T-helper 1 cell treated with Interleukin-12 subunit alpha and Interleukin-12 subunit beta and Interleukin-4 antibody, amounts not matched to agents 30 ng/mL and 1 ng/mL, for 36 hours (primary cell): ENCODE data around the gene PIM1. TPM values are rescaled to one million over a fixed set of nuclear protein-coding genes. Genes with fewer than 3 reads are reported as not detected.

Experiments
- intact Hi-C: fragments of 100-400 bp; cut with micrococcal nuclease; formaldehyde crosslinking; loops from one replicate; pipeline ENCODE4 v1.15.1; 2024
- total RNA-seq: library from RNA; stranded (reverse); gene quantifications from 2 replicates; pipeline ENCODE4 v1.2.3, GENCODE V29; 2022

Gene PIM1
- total RNA-seq, 1 donor from 2014 or later: 635 TPM

DNA sequence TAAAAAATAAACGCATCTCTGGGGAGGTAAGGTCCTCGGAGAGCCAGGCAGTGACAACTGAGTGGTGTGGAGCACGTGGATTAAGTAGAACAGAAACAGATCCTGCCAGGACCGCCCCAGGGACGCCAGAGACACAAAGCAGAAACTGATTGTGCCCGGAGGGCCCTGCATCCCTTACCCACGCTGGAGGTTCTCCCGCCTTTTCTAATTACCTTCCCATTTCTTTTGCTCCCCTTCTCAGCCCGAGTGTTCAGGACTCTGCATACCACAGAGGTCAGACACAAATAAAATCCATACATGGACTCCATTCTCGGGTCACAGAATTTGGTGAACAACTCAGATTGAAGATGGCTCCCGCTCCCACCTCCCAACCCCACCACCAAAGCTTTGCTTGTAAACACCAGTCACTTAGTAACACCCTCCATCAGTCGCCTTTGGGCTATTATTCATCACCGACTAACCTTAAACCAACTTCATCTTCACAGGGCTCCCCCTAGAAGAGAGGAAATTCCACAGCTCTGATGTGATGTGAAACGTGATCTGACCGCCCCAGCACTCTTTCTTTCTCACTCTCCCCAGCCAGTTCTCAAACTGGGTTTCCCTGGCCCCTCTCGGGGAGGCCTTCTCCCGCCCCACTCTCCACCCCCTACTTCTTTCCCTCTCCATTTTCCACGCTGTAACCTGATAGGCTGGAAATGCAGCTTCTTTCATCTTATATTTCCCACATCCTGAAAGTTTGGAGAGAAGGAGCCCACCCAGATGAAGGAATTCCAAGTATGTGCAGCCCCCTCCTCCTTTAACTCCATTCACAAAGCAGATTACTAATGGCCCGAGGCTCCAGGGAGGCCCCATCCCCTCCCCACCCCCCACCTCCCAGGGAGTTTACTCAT, 32.5 kb upstream of the PIM1 start:
- intact Hi-C loops: loop anchor here (2.0 kb wide), 3 partner anchors 17 to 31 kb away; no protein-coding TSS in a partner anchor

GRCh38 chr6:37138856-37139229, 31.1 kb upstream of the PIM1 start:
- intact Hi-C loops: no loop called here

- intact Hi-C loops: no loop called here
Observed at GRCh38 chr6:37139230-37139962, 30.6 kb upstream of the PIM1 start.

- intact Hi-C loops: no loop called here
Observed at GRCh38 chr6:37140145-37140544, 29.8 kb upstream of the PIM1 start.

DNA sequence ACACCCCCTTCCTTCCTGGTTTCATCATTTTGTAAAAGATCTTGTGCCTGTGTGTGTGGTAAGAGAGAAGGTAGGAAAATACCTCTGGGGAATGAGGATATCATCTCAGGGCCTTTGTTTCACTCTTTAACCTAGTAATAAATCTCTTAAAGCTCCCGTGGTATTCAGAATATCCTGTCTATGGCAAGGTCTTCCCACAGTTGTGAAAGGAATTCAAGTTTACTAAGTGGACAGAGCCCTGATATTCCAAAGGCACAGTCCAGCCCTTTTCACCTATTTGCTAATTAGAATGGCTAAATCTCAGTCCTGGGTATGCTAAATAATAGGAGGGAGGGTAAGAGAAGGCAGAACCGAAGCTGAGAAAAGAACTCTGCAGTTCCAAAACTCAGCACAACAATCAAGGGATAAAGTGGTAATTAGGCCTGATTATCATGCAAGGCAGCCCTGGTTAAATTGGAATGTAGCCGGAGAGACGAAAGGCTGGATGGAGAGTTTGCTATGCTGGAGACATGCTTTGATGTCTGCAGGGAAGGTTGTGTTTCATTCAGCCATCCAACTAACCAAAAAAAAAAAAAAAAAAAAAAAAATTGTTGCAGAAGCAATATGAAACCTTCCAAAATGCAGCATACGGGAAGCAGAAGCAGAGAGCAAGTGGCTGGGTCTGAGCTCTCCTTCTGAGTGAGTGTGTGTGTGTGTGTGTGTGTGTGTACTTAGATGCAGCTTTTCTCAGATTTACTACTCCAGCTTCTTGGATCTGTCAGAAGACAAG, 28.5 kb upstream of the PIM1 start:
- intact Hi-C loops: no loop called here

GRCh38 chr6:37142050-37142614, 27.8 kb upstream of the PIM1 start:
- intact Hi-C loops: no loop called here

GRCh38 chr6:37143585-37143984, 26.4 kb upstream of the PIM1 start:
- intact Hi-C loops: no loop called here

DNA sequence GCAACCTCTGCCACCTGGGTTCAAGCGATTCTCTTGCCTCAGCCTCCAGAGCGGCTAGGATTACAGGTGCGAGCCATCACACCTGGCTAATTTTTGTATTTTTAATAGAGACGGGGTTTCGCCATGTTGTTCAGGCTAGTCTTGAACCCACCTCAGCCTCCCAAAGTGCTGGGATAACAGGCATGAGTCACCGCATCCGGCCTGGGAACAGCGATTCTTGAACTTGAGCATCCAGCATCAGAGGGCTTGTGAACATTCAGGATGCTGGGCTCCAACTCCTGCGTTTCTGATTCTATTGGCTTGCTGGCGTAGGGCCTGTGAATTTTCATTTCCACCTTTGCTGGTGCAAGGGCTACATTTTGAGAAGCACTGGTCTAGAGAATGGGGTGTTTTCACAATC, 24.5 kb upstream of the PIM1 start:
- intact Hi-C loops: no loop called here

DNA sequence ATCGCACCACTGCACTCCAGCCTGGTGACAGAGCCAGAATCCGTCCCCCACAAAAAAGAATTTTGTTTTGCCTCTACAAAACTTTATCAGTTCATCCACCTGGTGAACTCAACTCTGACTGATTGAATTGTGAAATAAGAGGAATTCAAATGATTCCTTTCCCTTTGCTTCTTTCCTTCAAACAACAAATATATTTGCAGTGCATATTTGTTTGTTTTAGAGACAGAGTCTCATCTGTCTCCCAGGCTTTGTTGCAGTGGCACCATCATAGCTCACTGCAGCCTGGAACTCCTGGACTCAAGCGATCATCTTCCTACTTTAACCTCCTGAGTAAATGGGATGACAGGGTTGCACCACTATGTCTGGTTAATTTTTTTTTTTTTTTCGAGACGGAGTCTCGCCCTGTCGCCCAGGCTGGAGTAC, 23.2 kb upstream of the PIM1 start:
- intact Hi-C loops: no loop called here

DNA sequence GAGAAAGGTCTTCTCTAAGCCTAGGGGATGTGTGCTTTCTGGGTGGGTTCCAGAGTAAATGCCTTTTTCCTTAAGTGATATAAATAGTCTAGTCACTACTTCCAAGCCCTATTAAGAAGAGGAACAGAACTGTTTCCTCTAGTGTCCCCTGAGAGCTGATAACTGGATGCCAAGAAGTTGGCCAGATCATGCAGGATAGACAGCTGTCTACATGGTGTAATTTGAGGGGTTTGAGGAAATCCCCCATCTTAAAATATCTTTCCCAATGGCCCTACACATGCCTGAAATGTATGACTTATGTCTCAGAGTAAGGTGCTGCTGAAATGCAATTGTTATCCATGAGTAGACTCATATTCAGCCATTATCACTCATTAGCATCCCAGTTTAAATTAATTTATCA, 20.2 kb upstream of the PIM1 start:
- intact Hi-C loops: no loop called here

- intact Hi-C loops: no loop called here
Observed at GRCh38 chr6:37150314-37150713, 19.6 kb upstream of the PIM1 start.

DNA sequence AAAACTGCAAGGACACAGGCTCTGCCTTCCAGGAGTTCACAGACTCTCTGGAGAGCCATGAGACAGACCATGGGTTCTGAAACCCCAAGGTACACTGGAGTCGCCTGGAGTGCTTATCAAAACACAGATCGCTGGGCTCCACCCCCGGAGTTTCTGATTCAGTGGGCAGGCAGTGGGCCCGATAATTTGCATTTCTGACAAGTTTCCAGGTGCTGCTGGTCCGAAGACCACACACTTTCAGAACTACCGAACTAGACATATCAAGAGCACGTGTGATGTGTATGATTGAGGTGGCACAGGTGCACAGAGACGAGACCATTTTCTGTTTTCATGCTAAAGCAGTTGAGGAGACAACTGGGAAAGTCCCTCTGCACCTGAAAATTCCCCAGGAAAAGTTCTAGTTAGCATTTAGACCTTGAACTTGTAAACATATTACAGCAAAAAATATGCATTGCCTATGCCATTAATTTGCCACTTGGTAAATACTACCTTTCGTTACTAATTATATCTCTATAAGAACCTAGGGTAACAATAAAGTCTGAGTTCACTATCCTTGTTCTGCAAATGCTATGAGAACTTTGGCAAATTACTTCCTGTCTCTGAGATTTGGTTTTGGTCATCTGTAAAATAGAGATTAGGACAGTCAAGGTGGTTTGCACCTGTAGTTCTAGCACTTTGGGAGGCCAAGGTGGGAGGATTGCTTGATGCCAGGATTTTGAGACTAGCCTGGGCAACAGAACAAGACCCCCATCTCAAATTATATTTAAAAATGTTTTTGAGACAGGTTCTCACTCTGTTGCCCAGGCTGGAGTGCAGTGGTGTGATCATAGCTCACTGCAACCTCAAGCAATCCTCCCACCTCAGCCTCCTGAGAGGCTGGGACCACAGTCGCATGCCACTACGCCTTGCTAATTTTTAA, 14.3 kb upstream of the PIM1 start:
- intact Hi-C loops: loop anchor here (1.0 to 2.0 kb wide), 2 partner anchors 14 to 19 kb away; no protein-coding TSS in a partner anchor

DNA sequence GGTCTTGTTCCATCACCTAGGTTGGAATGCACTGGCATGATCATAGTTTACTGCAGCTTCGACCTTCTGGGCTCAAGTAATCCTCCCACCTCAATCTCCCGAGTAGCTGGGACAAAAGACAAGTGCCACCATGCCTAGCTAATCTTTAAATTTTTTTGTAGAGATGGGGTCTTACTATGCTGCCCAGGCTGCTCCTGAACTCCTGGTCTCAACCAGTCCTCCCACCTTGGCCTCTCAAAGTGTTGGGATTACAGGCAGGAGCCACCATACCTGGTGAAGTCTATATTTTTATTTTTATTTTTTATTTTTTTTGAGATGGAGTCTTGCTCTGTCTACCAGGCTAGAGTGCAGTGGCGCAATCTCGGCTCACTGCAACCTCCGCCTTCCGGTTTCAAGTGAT, 11.4 kb upstream of the PIM1 start:
- intact Hi-C loops: no loop called here

DNA sequence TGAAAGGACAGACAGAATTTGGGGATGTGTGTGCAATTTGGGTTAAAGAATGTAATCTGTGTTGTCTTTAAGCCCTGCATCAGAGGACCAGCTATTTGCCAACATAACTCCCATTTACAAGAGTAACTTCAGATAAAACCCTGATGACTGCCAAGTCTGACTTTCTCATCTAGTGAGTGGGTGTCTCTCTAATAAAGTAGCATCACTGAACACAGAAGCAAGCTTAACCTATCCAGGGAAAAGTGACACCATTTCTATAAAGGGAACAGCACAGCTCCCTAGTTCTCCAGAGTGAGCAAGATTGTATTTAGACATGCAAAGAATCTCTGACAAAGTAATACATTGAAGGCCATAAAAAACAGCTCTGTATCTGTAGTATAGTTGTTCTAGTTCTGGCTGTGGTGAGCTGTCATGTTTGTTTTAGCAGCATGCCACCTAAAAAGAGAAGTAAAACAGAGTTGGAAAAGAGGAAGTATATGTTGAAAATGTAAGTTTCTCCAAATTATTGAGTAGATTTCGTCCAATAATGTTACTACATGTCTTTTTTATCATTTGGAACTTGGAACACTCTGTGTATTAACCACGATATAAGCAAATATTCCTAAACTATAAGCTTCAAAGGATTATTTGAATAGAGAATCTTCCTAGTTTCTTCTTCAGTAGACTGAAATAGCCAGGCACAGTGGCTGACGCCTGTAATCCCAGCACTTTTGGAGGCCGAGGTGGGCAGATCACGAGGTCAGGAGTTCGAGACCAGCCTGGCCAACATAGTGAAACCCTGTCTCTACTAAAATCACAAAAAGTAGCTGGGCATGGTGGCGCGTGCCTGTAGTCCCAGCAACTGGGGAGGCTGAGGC, 8.8 kb upstream of the PIM1 start:
- intact Hi-C loops: loop anchor here (10.0 kb wide), 1 partner anchor 1954 kb away; the partner anchor contains the start of gene SAYSD1

- intact Hi-C loops: loop anchor here (10.0 kb wide), 1 partner anchor 1952 kb away; the partner anchor contains the start of gene SAYSD1
Observed at GRCh38 chr6:37162740-37163139, 7.2 kb upstream of the PIM1 start.

DNA sequence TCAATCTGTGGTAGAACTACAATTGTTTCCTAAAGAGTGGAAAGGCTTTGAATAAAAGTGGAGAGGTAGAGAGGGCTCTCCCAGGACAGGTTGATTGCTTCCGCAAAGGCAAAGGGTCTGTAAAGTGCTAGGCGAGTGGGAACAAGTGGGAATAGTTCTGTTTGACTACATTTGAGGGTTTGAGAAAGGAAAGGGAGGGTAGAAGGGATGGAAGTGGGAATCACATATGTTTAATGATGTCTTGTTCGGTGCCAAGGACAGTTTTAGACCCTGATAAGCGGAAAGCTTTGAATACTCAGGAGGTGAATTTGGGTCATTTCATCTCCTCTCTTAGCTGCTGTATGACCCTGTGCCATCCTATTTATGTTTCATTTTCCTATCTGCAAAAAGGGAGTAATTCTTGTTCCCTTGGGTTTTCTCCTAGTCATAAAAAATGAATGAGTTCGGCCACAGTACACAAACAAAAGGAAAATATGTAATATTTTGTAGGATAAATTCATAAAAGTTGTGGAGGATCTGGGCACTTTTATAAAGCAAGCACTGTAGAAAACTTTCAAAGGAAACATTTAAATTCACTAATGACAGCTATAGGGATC, 1.7 kb upstream of the PIM1 start:
- intact Hi-C loops: loop anchor here (2.0 to 10.0 kb wide), 3 partner anchors 15 to 1947 kb away; partner anchors contain the start of gene SAYSD1

DNA sequence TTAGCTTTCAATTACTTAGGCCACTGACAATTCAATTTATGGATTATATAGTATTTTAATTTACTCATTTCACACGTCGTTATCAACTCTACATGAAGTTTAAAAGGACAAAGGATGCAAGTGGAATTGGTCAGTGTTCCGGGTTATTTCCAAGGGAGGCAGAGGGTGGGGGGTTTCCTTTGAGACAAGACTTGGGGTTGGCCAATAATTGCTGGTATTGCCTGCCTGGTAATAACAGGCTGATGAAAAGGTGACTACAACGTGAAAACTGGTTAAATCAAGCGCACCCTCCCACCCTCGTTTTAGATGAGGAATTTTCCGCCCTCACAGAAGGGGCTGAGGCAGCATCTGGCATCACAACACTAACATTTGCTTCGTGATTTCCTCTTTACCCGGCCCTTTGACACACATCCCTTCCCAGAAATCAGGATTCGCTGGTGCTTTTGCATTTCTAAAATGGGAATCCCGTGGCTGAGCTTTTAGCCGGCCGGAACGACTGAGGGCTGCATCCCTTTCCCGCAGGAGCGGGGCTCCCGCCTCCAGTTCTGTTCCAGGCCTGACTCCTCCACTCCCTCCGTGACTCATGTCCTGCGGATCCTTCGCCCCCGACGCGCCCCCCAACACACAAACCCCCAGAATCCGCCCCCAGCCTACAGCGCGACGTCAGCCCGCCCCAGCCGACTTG, 999 bp upstream of the PIM1 start:
- intact Hi-C loops: loop anchor here (1.0 to 10.0 kb wide), 7 partner anchors 14 to 1946 kb away; partner anchors contain the start of gene SAYSD1
